Peyer's patch (tissue), 4 donors: ENCODE results near the gene CFAP58. TPM values are rescaled to one million over a fixed set of nuclear protein-coding genes. Genes with fewer than 3 reads are reported as not detected.

Source experiments
- DNase-seq, 3 donors: peaks; one replicate each; pipeline ENCODE4 v3.0.0-alpha.2; 2017 to 2019
- H3K27ac ChIP-seq, 4 donors: fragments of 200-600 bp; sonication (generic); one replicate each; pipeline ENCODE4 v1.5.1; 2016 to 2019
- H3K27me3 ChIP-seq, 2 donors: fragments of 200-600 bp; sonication (generic); one replicate each; pipeline ENCODE4 v1.5.1; 2019
- H3K36me3 ChIP-seq, 3 donors: fragments of 200-600 bp; sonication (generic); one replicate each; pipeline ENCODE4 v1.5.1; 2016 to 2019
- H3K4me1 ChIP-seq, 4 donors: fragments of 200-600 bp; sonication (generic); one replicate each; pipeline ENCODE4 v1.5.1; 2016 to 2019
- H3K4me3 ChIP-seq, 4 donors: fragments of 200-600 bp; sonication (generic); 1 replicate in 3 of 4; 2 replicates in 1 of 4; pipeline ENCODE4 v1.5.1; 2016 to 2019; ENCODE audit warnings: mild to moderate bottlenecking in 1 of 4
- H3K9me3 ChIP-seq, 4 donors: fragments of 200-600 bp; sonication (generic); one replicate each; pipeline ENCODE4 v1.5.1; 2016 to 2019; ENCODE audit warnings: mild to moderate bottlenecking in 1 of 4
- POLR2A ChIP-seq, 2 donors: fragments of 450-650 bp; IDR thresholded peaks; one replicate each; pipeline ENCODE4 v1.5.1; 2017; ENCODE audit warnings: antibody characterized with exemption in 2 of 2, mild to moderate bottlenecking in 2 of 2, moderate library complexity in 2 of 2
- total RNA-seq, 4 donors: library from RNA; depleted of rRNA; stranded (reverse); fragments of >200 nt; gene quantifications; one replicate each; pipeline ENCODE4 v1.1.0, GENCODE V29; 2016
- TF ChIP-seq, protein P1 (sequence below), 6 experiments: fragments of 450-650 bp in 4 of 6; fragments of 200-600 bp in 2 of 6; sonication (generic) in 1 of 6; IDR thresholded peaks; one replicate each; pipeline ENCODE4 v1.5.1; 2017 to 2019; ENCODE audit warnings: antibody characterized with exemption in 6 of 6, mild to moderate bottlenecking in 3 of 6, moderate library complexity in 1 of 6

CFAP58 gene
- total RNA-seq, 4 donors from 2014 or later: 2.5 TPM; not detected in 3

DNA sequence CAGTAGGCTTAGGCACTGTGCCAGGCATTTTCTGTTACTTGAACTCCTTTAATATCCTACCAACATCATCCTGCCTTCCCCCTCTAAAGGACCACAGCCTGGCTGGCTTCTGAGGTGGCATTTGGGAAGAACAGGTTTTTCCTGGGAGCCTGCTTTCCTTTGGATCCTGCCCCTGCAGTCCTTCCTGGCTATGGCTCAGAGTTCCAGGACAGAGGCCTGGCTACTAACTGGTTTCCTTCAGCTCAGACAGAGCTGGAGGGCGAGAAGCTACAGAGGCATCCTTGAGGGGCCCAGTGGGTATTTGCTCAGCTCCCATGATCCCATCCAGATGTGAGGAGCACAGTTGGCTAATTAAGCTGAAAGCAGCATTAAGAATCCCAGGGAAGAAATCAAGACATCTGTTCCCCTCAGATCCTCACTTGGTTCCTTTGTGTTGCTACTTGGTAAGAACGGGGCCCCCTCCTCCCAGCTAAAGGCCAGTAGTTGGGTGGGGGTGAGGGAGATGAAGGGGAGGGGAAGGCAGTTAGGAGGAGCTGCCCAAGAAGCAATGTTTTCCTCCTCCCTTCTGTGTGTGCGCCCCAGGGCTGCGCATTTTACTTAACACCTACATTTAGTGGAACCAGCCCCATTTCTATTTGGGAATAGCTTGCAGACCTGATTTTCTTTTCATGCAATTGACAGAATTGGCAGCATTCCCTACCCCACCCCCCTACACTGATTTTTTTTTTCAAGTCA, 144.9 kb downstream of the CFAP58 start:
- no peaks in the 10 kb centered on the region for H3K9me3 ChIP-seq

DNA sequence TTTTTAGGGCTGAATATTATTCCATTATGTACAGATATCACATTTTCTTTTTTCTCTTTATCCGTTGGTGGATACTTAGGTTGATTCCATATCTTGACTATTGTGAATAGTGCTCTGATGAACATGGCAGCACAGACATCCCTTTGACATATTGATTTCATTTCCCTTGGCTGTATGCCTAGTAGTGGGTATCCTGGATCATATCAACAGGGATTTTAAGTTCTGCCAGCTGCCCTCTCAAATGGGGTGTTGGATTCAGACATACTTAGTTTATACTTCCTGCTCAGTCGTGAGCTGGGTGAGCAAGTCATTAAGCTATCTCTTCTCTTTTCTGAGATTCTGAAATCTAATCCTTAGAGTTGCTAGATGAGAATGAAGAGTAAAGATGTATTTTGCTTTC, 147.8 kb downstream of the CFAP58 start:
- TF ChIP-seq, protein P1, sequence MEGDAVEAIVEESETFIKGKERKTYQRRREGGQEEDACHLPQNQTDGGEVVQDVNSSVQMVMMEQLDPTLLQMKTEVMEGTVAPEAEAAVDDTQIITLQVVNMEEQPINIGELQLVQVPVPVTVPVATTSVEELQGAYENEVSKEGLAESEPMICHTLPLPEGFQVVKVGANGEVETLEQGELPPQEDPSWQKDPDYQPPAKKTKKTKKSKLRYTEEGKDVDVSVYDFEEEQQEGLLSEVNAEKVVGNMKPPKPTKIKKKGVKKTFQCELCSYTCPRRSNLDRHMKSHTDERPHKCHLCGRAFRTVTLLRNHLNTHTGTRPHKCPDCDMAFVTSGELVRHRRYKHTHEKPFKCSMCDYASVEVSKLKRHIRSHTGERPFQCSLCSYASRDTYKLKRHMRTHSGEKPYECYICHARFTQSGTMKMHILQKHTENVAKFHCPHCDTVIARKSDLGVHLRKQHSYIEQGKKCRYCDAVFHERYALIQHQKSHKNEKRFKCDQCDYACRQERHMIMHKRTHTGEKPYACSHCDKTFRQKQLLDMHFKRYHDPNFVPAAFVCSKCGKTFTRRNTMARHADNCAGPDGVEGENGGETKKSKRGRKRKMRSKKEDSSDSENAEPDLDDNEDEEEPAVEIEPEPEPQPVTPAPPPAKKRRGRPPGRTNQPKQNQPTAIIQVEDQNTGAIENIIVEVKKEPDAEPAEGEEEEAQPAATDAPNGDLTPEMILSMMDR (IDR thresholded peaks at IDR 0.05): no peak
- no peak for TF ChIP-seq POLR2A (IDR thresholded peaks at IDR 0.05)
- no peaks in the 10 kb centered on the region for H3K27me3 ChIP-seq
- H3K4me1 ChIP-seq: no peaks in the 10 kb centered on the region
- H3K4me3 ChIP-seq: no peak overlapping the region
- H3K9me3 ChIP-seq: no peaks in the 10 kb centered on the region
- H3K36me3 ChIP-seq: no peaks in the 10 kb centered on the region
- H3K27ac ChIP-seq: no peak overlapping the region
- no peak for DNase-seq

More for the DNA sequence above, 144.9 kb downstream of the CFAP58 start:
- no peak for DNase-seq
- Histone ChIP-seq H3K27me3 (no peaks in the 10 kb centered on the region), H3K27ac (no peak overlapping the region), H3K4me3 (no peak overlapping the region), H3K4me1 (no peaks in the 10 kb centered on the region), H3K36me3 (no peaks in the 10 kb centered on the region)
- TF ChIP-seq POLR2A (IDR thresholded peaks at IDR 0.05): no peak
- TF ChIP-seq, protein P1 (IDR thresholded peaks at IDR 0.05): no peak

- H3K36me3 ChIP-seq: no peaks in the 10 kb centered on the region
- no peak for TF ChIP-seq POLR2A (IDR thresholded peaks at IDR 0.05)
- TF ChIP-seq, protein P1 (IDR thresholded peaks at IDR 0.05): no peak
- H3K9me3 ChIP-seq: no peaks in the 10 kb centered on the region
- no peaks in the 10 kb centered on the region for H3K27me3 ChIP-seq
- H3K27ac ChIP-seq: no peak overlapping the region
- no peak for DNase-seq
- no peaks in the 10 kb centered on the region for H3K4me1 ChIP-seq
- no peak overlapping the region for H3K4me3 ChIP-seq
Measured at GRCh38 chr10:104501864-104502579, 148.4 kb downstream of the CFAP58 start.

DNA sequence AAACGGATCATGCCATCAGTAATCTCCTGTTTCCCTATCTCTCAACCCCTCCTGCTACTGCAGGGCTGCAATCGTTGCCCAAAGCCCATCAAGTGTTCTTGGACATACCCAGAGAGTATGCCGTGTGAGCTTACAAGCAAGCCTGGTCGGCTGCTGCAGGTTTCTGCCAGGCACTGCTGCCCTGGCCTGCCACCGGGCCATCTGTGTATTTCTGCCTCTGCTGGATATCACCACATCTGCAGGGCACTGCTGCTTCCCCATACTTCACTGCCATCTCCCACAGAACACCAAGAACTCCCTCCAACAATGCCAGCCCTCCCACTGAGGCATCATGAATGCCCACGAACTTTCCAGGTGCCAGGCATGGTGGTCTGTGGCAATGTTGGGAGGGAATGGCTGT, 149.3 kb downstream of the CFAP58 start:
- no peaks in the 10 kb centered on the region for H3K36me3 ChIP-seq
- DNase-seq: no peak

More for the DNA sequence above, 149.3 kb downstream of the CFAP58 start:
- Histone ChIP-seq H3K4me3 (no peak overlapping the region), H3K9me3 (no peaks in the 10 kb centered on the region), H3K27me3 (no peaks in the 10 kb centered on the region), H3K27ac (no peak overlapping the region), H3K4me1 (no peaks in the 10 kb centered on the region)
- TF ChIP-seq, protein P1 (IDR thresholded peaks at IDR 0.05): no peak
- no peak for TF ChIP-seq POLR2A (IDR thresholded peaks at IDR 0.05)

Other genes starting within 250 kb of the CFAP58 start
- 1 to 10 TPM; 2.5 to 5.8 (median 5.3) TPM for gene SFR1, start 231.7 kb upstream of the CFAP58 start, total RNA-seq
- gene CFAP43, start 121.5 kb upstream of the CFAP58 start, total RNA-seq: 10 to 100 TPM in 1 of 4 donors, under 1 TPM in 2, not detected in 1; 0.27 to 12.4 (median 0.76) TPM
- gene GSTO1, start 98.9 kb upstream of the CFAP58 start, total RNA-seq: 100 to 1,000 TPM in 1 of 4 donors, 10 to 100 TPM in 3; 46.4 to 105 (median 69.5) TPM
- 10 to 100 TPM in 3 of 4 donors, 1 to 10 TPM in 1; 9.1 to 15.5 (median 13.7) TPM for gene GSTO2, start 84.6 kb upstream of the CFAP58 start, total RNA-seq
- 1 to 10 TPM; 2.8 to 9.9 (median 7.7) TPM for gene ITPRIP, start 15.4 kb upstream of the CFAP58 start, total RNA-seq